Neural progenitor cell (in vitro differentiated cells): ENCODE measurements around the gene SYNJ2. TPM values are rescaled to one million over a fixed set of nuclear protein-coding genes. Genes with fewer than 3 reads are reported as not detected.

Source experiments
- DNase-seq: peaks from one replicate; pipeline ENCODE4 v3.0.0-alpha.2; 2016; ENCODE audit warnings: low spot score
- H2AFZ ChIP-seq: fragments of 200-600 bp; sonication (generic); replicated peaks from 2 replicates; pipeline ENCODE4 v1.6.1; 2016; ENCODE audit warnings: antibody characterized with exemption
- H3F3A ChIP-seq: fragments of 200-600 bp; sonication (generic); 2 replicates; pipeline ENCODE4 v1.6.1; 2016; ENCODE audit warnings: antibody characterized with exemption, low read depth
- H3K27ac ChIP-seq: fragments of 200-600 bp; sonication (generic); 2 replicates; pipeline ENCODE4 v1.5.1; 2016; ENCODE audit warnings: mild to moderate bottlenecking
- H3K27me3 ChIP-seq: fragments of 200-600 bp; sonication (generic); 2 replicates; pipeline ENCODE4 v1.6.1; 2016; ENCODE audit warnings: mild to moderate bottlenecking, moderate library complexity
- H3K36me3 ChIP-seq: fragments of 200-600 bp; sonication (generic); 2 replicates; pipeline ENCODE4 v1.5.1; 2016
- H3K4me1 ChIP-seq: fragments of 200-600 bp; sonication (generic); 2 replicates; pipeline ENCODE4 v1.6.1; 2016; ENCODE audit warnings: mixed run types
- H3K4me2 ChIP-seq: fragments of 200-600 bp; sonication (generic); 2 replicates; pipeline ENCODE4 v1.6.1; 2016
- H3K4me3 ChIP-seq: fragments of 200-600 bp; sonication (generic); 2 replicates; pipeline ENCODE4 v1.5.1; 2016
- H3K79me2 ChIP-seq: fragments of 200-600 bp; sonication (generic); 2 replicates; pipeline ENCODE4 v1.6.1; 2016; ENCODE audit warnings: low read depth
- H3K9ac ChIP-seq: fragments of 200-600 bp; sonication (generic); 2 replicates; pipeline ENCODE4 v1.6.1; 2016
- H3K9me3 ChIP-seq: fragments of 200-600 bp; sonication (generic); 2 replicates; pipeline ENCODE4 v1.5.1; 2016; ENCODE audit warnings: low read depth
- H4K20me1 ChIP-seq: fragments of 200-600 bp; sonication (generic); 2 replicates; pipeline ENCODE4 v1.6.1; 2016; ENCODE audit warnings: low read depth
- H3K27ac Mint-ChIP-seq: 3 replicates; pipeline ENCODE4 v1.8.0; 2021; ENCODE audit warnings: mixed read lengths
- H3K27me3 Mint-ChIP-seq: 2 replicates; pipeline ENCODE4 v1.8.0; 2022; ENCODE audit warnings: low read depth, mild to moderate bottlenecking, inconsistent platforms, moderate library complexity, mixed read lengths; ENCODE audit not compliant: insufficient read depth
- H3K36me3 Mint-ChIP-seq: 3 replicates; pipeline ENCODE4 v1.8.0; 2021; ENCODE audit warnings: mixed read lengths
- H3K4me1 Mint-ChIP-seq: 3 replicates; pipeline ENCODE4 v1.8.0; 2021; ENCODE audit warnings: mixed read lengths
- H3K4me3 Mint-ChIP-seq: 3 replicates; pipeline ENCODE4 v1.8.0; 2021; ENCODE audit warnings: mild to moderate bottlenecking, moderate library complexity, mixed read lengths
- H3K9me3 Mint-ChIP-seq: 3 replicates; pipeline ENCODE4 v1.8.0; 2020; ENCODE audit warnings: mixed read lengths
- EZH2 ChIP-seq: fragments of 200-600 bp; sonication (generic); IDR thresholded peaks from 2 replicates; pipeline ENCODE4 v1.6.1; 2017; ENCODE audit warnings: antibody characterized with exemption, mild to moderate bottlenecking, moderate library complexity
- EZH2phosphoT487 ChIP-seq: fragments of 200-600 bp; sonication (generic); IDR thresholded peaks from 2 replicates; pipeline ENCODE4 v1.6.1; 2017; ENCODE audit warnings: antibody characterized with exemption
- total RNA-seq: library from RNA; depleted of rRNA; stranded (reverse); fragments of >200 nt; gene quantifications from 2 replicates; pipeline ENCODE4 v1.2.3, GENCODE V29; 2015; ENCODE audit warnings: low replicate concordance
- TF ChIP-seq, protein P1 (sequence below): fragments of 200-600 bp; sonication (generic); IDR thresholded peaks from 2 replicates; pipeline ENCODE4 v1.5.1; 2017; ENCODE audit warnings: antibody characterized with exemption, mild to moderate bottlenecking

SYNJ2 gene
- total RNA-seq, 1 donor from 2014 or later: 4.8 TPM

DNA sequence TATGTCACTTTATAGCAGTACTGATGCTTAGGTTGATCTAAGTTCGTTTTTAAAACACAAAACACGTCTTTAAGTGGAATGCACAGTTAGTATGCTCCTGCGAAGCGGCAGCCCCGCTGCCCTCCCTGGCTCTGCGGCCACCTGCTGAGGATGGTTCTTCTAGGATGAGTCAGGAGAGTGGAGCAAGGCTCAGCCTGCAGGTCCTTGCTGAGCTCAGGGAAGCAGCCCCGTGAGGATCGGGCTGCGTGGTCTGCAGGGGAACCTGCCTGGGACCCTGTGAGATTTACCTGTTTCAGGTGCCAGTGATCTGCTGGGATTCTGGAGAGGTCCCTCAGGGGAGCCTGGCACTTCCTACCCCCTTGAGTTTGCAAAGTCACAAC, 57.5 kb downstream of the SYNJ2 start:
- Mint-ChIP-seq H3K9me3 (peaks cover 3% of the 10 kb centered on the region), H3K4me3 (no peak overlapping the region), H3K36me3 (peaks cover 4% of the 10 kb centered on the region), H3K27ac (peak overlapping the region; percentile 82), H3K27me3 (peaks cover 15% of the 10 kb centered on the region), H3K4me1 (peaks cover 33% of the 10 kb centered on the region)
- Histone ChIP-seq H3K79me2 (no peaks in the 10 kb centered on the region), H2AFZ (no peak overlapping the region), H3K4me2 (no peak overlapping the region), H3K9ac (no peak overlapping the region), H3K27me3 (no peaks in the 10 kb centered on the region), H3K36me3 (no peaks in the 10 kb centered on the region), H3K4me1 (peaks cover 6% of the 10 kb centered on the region), H3F3A (no peaks in the 10 kb centered on the region), H3K27ac (no peak overlapping the region), H3K9me3 (no peaks in the 10 kb centered on the region), H3K4me3 (no peak overlapping the region), H4K20me1 (no peaks in the 10 kb centered on the region)
- TF ChIP-seq, protein P1, sequence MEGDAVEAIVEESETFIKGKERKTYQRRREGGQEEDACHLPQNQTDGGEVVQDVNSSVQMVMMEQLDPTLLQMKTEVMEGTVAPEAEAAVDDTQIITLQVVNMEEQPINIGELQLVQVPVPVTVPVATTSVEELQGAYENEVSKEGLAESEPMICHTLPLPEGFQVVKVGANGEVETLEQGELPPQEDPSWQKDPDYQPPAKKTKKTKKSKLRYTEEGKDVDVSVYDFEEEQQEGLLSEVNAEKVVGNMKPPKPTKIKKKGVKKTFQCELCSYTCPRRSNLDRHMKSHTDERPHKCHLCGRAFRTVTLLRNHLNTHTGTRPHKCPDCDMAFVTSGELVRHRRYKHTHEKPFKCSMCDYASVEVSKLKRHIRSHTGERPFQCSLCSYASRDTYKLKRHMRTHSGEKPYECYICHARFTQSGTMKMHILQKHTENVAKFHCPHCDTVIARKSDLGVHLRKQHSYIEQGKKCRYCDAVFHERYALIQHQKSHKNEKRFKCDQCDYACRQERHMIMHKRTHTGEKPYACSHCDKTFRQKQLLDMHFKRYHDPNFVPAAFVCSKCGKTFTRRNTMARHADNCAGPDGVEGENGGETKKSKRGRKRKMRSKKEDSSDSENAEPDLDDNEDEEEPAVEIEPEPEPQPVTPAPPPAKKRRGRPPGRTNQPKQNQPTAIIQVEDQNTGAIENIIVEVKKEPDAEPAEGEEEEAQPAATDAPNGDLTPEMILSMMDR: no peak
- TF ChIP-seq EZH2: no peak
- TF ChIP-seq EZH2phosphoT487: no peak
- DNase-seq: peak; percentile 21

GRCh38 chr6:158039571-158040050, 57.9 kb downstream of the SYNJ2 start:
- H3K4me1 Mint-ChIP-seq: peaks cover 33% of the 10 kb centered on the region
- peaks cover 15% of the 10 kb centered on the region for H3K27me3 Mint-ChIP-seq
- Histone ChIP-seq H4K20me1 (no peaks in the 10 kb centered on the region), H3K27me3 (no peaks in the 10 kb centered on the region), H3K36me3 (no peaks in the 10 kb centered on the region), H3F3A (no peaks in the 10 kb centered on the region), H3K4me3 (no peak overlapping the region), H3K9me3 (no peaks in the 10 kb centered on the region), H3K4me2 (no peak overlapping the region), H3K4me1 (peaks cover 6% of the 10 kb centered on the region), H3K9ac (no peak overlapping the region), H3K27ac (no peak overlapping the region), H2AFZ (no peak overlapping the region), H3K79me2 (no peaks in the 10 kb centered on the region)
- H3K4me3 Mint-ChIP-seq: no peak overlapping the region
- H3K9me3 Mint-ChIP-seq: peaks cover 2% of the 10 kb centered on the region
- peaks cover 2% of the 10 kb centered on the region for H3K36me3 Mint-ChIP-seq
- DNase-seq: no peak
- peak overlapping the region; percentile 82 for H3K27ac Mint-ChIP-seq
- TF ChIP-seq EZH2phosphoT487: no peak
- TF ChIP-seq EZH2: no peak
- TF ChIP-seq, protein P1: no peak

GRCh38 chr6:158040051-158040803, 58.6 kb downstream of the SYNJ2 start:
- H3K36me3 ChIP-seq: no peaks in the 10 kb centered on the region
- peaks cover 6% of the 10 kb centered on the region for H3K4me1 ChIP-seq
- H3K27me3 ChIP-seq: no peaks in the 10 kb centered on the region
- Mint-ChIP-seq H3K4me3 (no peak overlapping the region), H3K36me3 (no peaks in the 10 kb centered on the region), H3K9me3 (no peaks in the 10 kb centered on the region), H3K4me1 (peaks cover 33% of the 10 kb centered on the region), H3K27me3 (peaks cover 15% of the 10 kb centered on the region), H3K27ac (peak overlapping the region; percentile 3)
- TF ChIP-seq, protein P1: no peak
- TF ChIP-seq EZH2 (no peak), EZH2phosphoT487 (no peak)
- no peaks in the 10 kb centered on the region for H3K79me2 ChIP-seq
- H3K9me3 ChIP-seq: no peaks in the 10 kb centered on the region
- DNase-seq: no peak
- H2AFZ ChIP-seq: no peak overlapping the region
- H3K9ac ChIP-seq: no peak overlapping the region
- no peaks in the 10 kb centered on the region for H3F3A ChIP-seq
- no peak overlapping the region for H3K4me2 ChIP-seq
- H3K27ac ChIP-seq: no peak overlapping the region
- no peaks in the 10 kb centered on the region for H4K20me1 ChIP-seq
- no peak overlapping the region for H3K4me3 ChIP-seq
